Measurements from ENCODE around the gene MRLN. TPM values are rescaled to one million over a fixed set of nuclear protein-coding genes. Genes with fewer than 3 reads are reported as not detected.

The MRLN gene
- total and polyA plus RNA-seq, 10 of the 15 experiments (the other 5 are each of a cell fraction or from before 2014, with no cell fraction given) = 0.19 TPM; not detected in 9

- ChIA-PET POLR2A (no interaction called here), SMC1A (ENCODE audit: uncharacterized antibody, unreplicated experiment) (no interaction called here), RAD21 (ENCODE audit: unreplicated experiment) (no interaction called here), CTCF (no interaction called here)
- no peak overlapping the region for H3K4me2 ChIP-seq (ENCODE audit: control insufficient read depth, insufficient read depth)
- WGBS (ENCODE audit: insufficient coverage, insufficient replicate concordance, low lambda C conversion rate, missing lambda C conversion rate) = 0% methylated on average over 1 of the region's 1 CpG
- H3K36me3 ChIP-seq (ENCODE audit: control insufficient read depth in 2 of 2, insufficient read depth in 2 of 2, low read length in 1 of 2) = no peaks in the 10 kb centered on the region
- no TSS peak for BruUV-seq (replicated peaks)
- no peak overlapping the region for H2AFZ ChIP-seq (ENCODE audit: control insufficient read depth, low read depth, low read length)
- H3K79me2 ChIP-seq (ENCODE audit: control insufficient read depth, insufficient read depth, low read length) = no peaks in the 10 kb centered on the region
- no peak overlapping the region for H3K4me3 ChIP-seq
- no peaks in the 10 kb centered on the region for H3K27me3 ChIP-seq (replicated peaks in 1 of 2; ENCODE audit: control insufficient read depth in 2 of 2, insufficient read depth in 2 of 2, low read length in 1 of 2)
- no peaks in the 10 kb centered on the region for H3K9me3 ChIP-seq (replicated peaks; ENCODE audit: control insufficient read depth, insufficient read depth, low read length)
- in situ Hi-C loops (cut with MboI) (no loop called here), intact Hi-C loops (cut with micrococcal nuclease; ENCODE audit: unreplicated experiment) (no loop called here)
- TF ChIP-seq NFYB (IDR thresholded peaks at IDR 0.05; ENCODE audit: insufficient read depth, low read depth, low read length) (no peak), ATF2 (IDR thresholded peaks at IDR 0.05; ENCODE audit: low read length) (no peak), ZNF384 (IDR thresholded peaks at IDR 0.05; ENCODE audit: borderline replicate concordance, low read depth, low read length) (no peak), SMAD1 (IDR thresholded peaks at IDR 0.05; ENCODE audit: low read depth, partially characterized antibody) (no peak), MAX (IDR thresholded peaks at IDR 0.05; ENCODE audit: low read depth, low read length) (no peak), ETV6 (conservative IDR thresholded peaks at IDR 0.05 in 1 of 2, IDR thresholded peaks at IDR 0.05 in 1 of 2; ENCODE audit: borderline replicate concordance in 1 of 2, low read depth in 1 of 2) (no peak), ZBED1 (IDR thresholded peaks at IDR 0.05; ENCODE audit: borderline replicate concordance) (no peak), MEF2B (IDR thresholded peaks at IDR 0.05; ENCODE audit: partially characterized antibody, poor library complexity, severe bottlenecking) (no peak), IRF5 (IDR thresholded peaks at IDR 0.05; ENCODE audit: borderline replicate concordance) (no peak), NR2C1 (IDR thresholded peaks at IDR 0.05) (no peak), POLR2A (IDR thresholded peaks at IDR 0.05; ENCODE audit: low read depth, low read length) (no peak), ATF7 (IDR thresholded peaks at IDR 0.05; ENCODE audit: low read depth) (no peak), CEBPZ (IDR thresholded peaks at IDR 0.05; ENCODE audit: low read depth, low read length) (no peak), WRNIP1 (IDR thresholded peaks at IDR 0.05; ENCODE audit: borderline replicate concordance, low read depth, low read length) (no peak)
- TF ChIP-seq, protein P1, sequence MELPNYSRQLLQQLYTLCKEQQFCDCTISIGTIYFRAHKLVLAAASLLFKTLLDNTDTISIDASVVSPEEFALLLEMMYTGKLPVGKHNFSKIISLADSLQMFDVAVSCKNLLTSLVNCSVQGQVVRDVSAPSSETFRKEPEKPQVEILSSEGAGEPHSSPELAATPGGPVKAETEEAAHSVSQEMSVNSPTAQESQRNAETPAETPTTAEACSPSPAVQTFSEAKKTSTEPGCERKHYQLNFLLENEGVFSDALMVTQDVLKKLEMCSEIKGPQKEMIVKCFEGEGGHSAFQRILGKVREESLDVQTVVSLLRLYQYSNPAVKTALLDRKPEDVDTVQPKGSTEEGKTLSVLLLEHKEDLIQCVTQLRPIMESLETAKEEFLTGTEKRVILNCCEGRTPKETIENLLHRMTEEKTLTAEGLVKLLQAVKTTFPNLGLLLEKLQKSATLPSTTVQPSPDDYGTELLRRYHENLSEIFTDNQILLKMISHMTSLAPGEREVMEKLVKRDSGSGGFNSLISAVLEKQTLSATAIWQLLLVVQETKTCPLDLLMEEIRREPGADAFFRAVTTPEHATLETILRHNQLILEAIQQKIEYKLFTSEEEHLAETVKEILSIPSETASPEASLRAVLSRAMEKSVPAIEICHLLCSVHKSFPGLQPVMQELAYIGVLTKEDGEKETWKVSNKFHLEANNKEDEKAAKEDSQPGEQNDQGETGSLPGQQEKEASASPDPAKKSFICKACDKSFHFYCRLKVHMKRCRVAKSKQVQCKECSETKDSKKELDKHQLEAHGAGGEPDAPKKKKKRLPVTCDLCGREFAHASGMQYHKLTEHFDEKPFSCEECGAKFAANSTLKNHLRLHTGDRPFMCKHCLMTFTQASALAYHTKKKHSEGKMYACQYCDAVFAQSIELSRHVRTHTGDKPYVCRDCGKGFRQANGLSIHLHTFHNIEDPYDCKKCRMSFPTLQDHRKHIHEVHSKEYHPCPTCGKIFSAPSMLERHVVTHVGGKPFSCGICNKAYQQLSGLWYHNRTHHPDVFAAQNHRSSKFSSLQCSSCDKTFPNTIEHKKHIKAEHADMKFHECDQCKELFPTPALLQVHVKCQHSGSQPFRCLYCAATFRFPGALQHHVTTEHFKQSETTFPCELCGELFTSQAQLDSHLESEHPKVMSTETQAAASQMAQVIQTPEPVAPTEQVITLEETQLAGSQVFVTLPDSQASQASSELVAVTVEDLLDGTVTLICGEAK (IDR thresholded peaks at IDR 0.05; ENCODE audit: borderline replicate concordance) = no peak
- DNase-seq (ENCODE audit: low read depth, low spot score) = no peak
- no peak for FAIRE-seq
- H3K4me1 ChIP-seq (ENCODE audit: control insufficient read depth, insufficient read depth, low read length) = no peaks in the 10 kb centered on the region
- H4K20me1 ChIP-seq (ENCODE audit: control insufficient read depth, insufficient read depth) = no peaks in the 10 kb centered on the region
- no peak overlapping the region for H3K27ac ChIP-seq (ENCODE audit: control insufficient read depth, insufficient read depth)
- no peak overlapping the region for H3K9ac ChIP-seq (ENCODE audit: control insufficient read depth, insufficient read depth, low read length)
- no peak for ATAC-seq
Observed at GRCh38 chr10:59736749-59737148, 16.5 kb downstream of the MRLN start.

All from GM12878 (cell line).